MM.1S (cell line): Measurements from ENCODE around the gene LFNG.

Source experiments
- DNase-seq: peaks from one replicate; pipeline ENCODE4 v3.0.0-alpha.2; 2015
- H2AFZ ChIP-seq: fragments of 300-600 bp; sonication (generic); 2 replicates; pipeline ENCODE4 v1.6.0; 2016; ENCODE audit warnings: antibody characterized with exemption, low read length
- H3F3A ChIP-seq: fragments of 300-600 bp; sonication (generic); 2 replicates; pipeline ENCODE4 v1.6.1; 2016; ENCODE audit warnings: mild to moderate bottlenecking, antibody characterized with exemption, low read length, moderate library complexity, mixed read lengths; ENCODE audit not compliant: insufficient read depth
- H3K27ac ChIP-seq: fragments of 300-600 bp; sonication (generic); 2 replicates; pipeline ENCODE4 v1.5.1; 2016; ENCODE audit warnings: mild to moderate bottlenecking, low read length
- H3K27me3 ChIP-seq: fragments of 300-600 bp; sonication (generic); replicated peaks from 2 replicates; pipeline ENCODE4 v1.6.0; 2016; ENCODE audit warnings: low read length; ENCODE audit not compliant: insufficient read depth
- H3K36me3 ChIP-seq: fragments of 300-600 bp; sonication (generic); replicated peaks from 2 replicates; pipeline ENCODE4 v1.6.1; 2016; ENCODE audit warnings: mild to moderate bottlenecking, low read length, mixed read lengths; ENCODE audit not compliant: insufficient read depth
- H3K4me1 ChIP-seq: fragments of 300-600 bp; sonication (generic); 2 replicates; pipeline ENCODE4 v1.6.1; 2016; ENCODE audit warnings: low read length, mixed read lengths
- H3K4me2 ChIP-seq: fragments of 300-600 bp; sonication (generic); 2 replicates; pipeline ENCODE4 v1.6.0; 2016; ENCODE audit warnings: low read depth, low read length
- H3K4me3 ChIP-seq: fragments of 300-600 bp; sonication (generic); 2 replicates; pipeline ENCODE4 v1.5.1; 2016; ENCODE audit warnings: low read length, mixed read lengths
- H3K79me2 ChIP-seq: fragments of 300-600 bp; sonication (generic); 2 replicates; pipeline ENCODE4 v1.6.1; 2016; ENCODE audit warnings: mixed run types, low read length, mixed read lengths
- H3K9ac ChIP-seq: fragments of 300-600 bp; sonication (generic); 2 replicates; pipeline ENCODE4 v1.6.1; 2016; ENCODE audit warnings: low read length, mixed read lengths
- H3K9me2 ChIP-seq: fragments of 300-600 bp; sonication (generic); replicated peaks from 2 replicates; pipeline ENCODE4 v1.6.1; 2016; ENCODE audit warnings: mild to moderate bottlenecking, low read length, mixed read lengths; ENCODE audit not compliant: insufficient read depth
- H3K9me3 ChIP-seq: fragments of 300-600 bp; sonication (generic); replicated peaks from 2 replicates; pipeline ENCODE4 v1.6.1; 2016; ENCODE audit warnings: mild to moderate bottlenecking, low read length, mixed read lengths; ENCODE audit not compliant: insufficient read depth
- H4K20me1 ChIP-seq: fragments of 300-600 bp; sonication (generic); 2 replicates; pipeline ENCODE4 v1.6.1; 2016; ENCODE audit warnings: mild to moderate bottlenecking, low read length, moderate library complexity, mixed read lengths; ENCODE audit not compliant: insufficient read depth
- EZH2 ChIP-seq: fragments of 300-600 bp; sonication (generic); optimal IDR thresholded peaks from 2 replicates; pipeline ENCODE3; 2017; ENCODE audit warnings: low read depth, mild to moderate bottlenecking, antibody characterized with exemption, low read length, mixed read lengths
- EZH2phosphoT487 ChIP-seq: fragments of 300-600 bp; sonication (generic); IDR thresholded peaks from 2 replicates; pipeline ENCODE4 v1.6.1; 2018; ENCODE audit warnings: antibody characterized with exemption, low read length
- TF ChIP-seq, protein P1 (sequence below): fragments of 300-600 bp; sonication (generic); IDR thresholded peaks from 2 replicates; pipeline ENCODE4 v1.5.1; 2016; ENCODE audit warnings: antibody characterized with exemption, low read length, mixed read lengths

Gene LFNG

DNA sequence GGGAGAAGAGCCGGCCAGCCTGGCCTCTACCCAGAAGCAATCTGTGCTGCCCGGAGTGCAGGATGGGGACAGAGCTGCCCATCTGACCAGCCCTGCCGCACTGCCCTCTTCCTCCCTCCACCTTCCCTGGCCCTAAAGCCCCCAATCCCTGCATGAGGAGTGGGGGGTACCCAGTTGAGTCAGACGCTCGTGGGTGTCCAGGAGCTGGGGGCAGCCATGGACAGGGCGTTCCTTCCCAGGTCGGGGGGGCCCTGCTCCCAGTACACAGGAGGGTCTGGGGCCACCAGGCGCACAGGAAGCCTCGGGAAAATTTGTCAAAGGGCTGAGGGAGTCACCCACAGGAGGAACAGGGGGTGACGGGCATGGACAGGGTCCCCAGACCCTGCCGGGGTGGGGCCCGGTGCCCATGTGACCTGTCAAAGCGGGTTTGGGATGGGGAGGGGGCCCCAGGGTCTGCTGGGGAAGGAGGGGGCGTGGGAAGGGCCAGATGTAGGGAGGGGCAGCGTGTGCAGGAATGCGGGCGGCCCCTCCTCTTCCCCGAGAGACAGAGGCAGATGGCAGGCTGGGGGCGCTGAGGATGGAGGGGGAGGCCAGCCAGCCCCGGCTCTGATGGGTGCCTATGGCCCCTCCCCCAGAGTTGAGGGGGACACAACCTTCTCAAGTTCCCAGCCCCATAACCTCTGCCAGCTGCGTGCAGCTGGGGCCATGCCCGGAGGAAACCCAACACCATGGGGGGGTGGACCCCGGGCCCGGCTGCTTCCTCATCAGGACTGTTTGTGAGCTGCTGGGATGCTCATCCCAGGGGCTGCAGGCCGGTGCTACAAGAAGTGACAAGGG lies 21.9 kb upstream of the LFNG start:
- peaks cover 91% of the 10 kb centered on the region for H3K27me3 ChIP-seq
- no peaks in the 10 kb centered on the region for H3K36me3 ChIP-seq
- no peak overlapping the region for H3K27ac ChIP-seq
- no peaks in the 10 kb centered on the region for H3F3A ChIP-seq
- no peak overlapping the region for H2AFZ ChIP-seq
- no peak for DNase-seq
- no peaks in the 10 kb centered on the region for H3K9me3 ChIP-seq
- TF ChIP-seq, protein P1, sequence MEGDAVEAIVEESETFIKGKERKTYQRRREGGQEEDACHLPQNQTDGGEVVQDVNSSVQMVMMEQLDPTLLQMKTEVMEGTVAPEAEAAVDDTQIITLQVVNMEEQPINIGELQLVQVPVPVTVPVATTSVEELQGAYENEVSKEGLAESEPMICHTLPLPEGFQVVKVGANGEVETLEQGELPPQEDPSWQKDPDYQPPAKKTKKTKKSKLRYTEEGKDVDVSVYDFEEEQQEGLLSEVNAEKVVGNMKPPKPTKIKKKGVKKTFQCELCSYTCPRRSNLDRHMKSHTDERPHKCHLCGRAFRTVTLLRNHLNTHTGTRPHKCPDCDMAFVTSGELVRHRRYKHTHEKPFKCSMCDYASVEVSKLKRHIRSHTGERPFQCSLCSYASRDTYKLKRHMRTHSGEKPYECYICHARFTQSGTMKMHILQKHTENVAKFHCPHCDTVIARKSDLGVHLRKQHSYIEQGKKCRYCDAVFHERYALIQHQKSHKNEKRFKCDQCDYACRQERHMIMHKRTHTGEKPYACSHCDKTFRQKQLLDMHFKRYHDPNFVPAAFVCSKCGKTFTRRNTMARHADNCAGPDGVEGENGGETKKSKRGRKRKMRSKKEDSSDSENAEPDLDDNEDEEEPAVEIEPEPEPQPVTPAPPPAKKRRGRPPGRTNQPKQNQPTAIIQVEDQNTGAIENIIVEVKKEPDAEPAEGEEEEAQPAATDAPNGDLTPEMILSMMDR, result no peak
- TF ChIP-seq EZH2 (no peak), EZH2phosphoT487 (no peak)
- H3K4me2 ChIP-seq, result no peak overlapping the region
- H3K9me2 ChIP-seq, result no peaks in the 10 kb centered on the region
- H3K4me1 ChIP-seq, result no peaks in the 10 kb centered on the region
- H4K20me1 ChIP-seq, result no peaks in the 10 kb centered on the region
- H3K9ac ChIP-seq, result no peak overlapping the region
- H3K79me2 ChIP-seq, result no peaks in the 10 kb centered on the region
- no peak overlapping the region for H3K4me3 ChIP-seq

DNA sequence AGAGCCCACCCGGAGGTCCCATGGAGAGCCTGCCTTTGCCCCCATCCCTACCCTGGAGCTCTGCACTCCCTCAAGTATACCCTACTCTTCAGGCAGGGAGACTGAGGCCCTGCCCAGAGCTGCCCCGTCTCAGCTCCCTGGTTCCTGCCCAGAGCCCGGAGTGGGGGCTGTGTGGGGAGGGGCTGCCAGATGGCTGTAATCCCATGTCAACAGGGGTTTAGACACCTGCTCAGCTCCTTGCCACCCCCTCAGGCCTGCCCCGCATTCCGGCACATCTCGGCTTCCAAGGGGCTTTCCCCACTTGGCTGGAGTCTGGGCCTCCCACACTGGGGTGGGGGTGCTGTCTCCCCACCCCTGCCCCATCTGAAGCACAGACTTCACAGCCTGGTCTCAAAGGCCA lies 20.9 kb upstream of the LFNG start:
- H3K9ac ChIP-seq, result no peak overlapping the region
- no peaks in the 10 kb centered on the region for H4K20me1 ChIP-seq
- H3F3A ChIP-seq, result no peaks in the 10 kb centered on the region
- TF ChIP-seq EZH2 (no peak), EZH2phosphoT487 (no peak)
- TF ChIP-seq, protein P1, result no peak
- no peak overlapping the region for H2AFZ ChIP-seq
- DNase-seq, result no peak
- H3K36me3 ChIP-seq, result no peaks in the 10 kb centered on the region
- no peak overlapping the region for H3K4me3 ChIP-seq
- no peaks in the 10 kb centered on the region for H3K9me2 ChIP-seq
- no peaks in the 10 kb centered on the region for H3K4me1 ChIP-seq
- H3K4me2 ChIP-seq, result no peak overlapping the region
- no peaks in the 10 kb centered on the region for H3K79me2 ChIP-seq
- no peak overlapping the region for H3K27ac ChIP-seq
- H3K27me3 ChIP-seq, result peaks cover 91% of the 10 kb centered on the region
- no peaks in the 10 kb centered on the region for H3K9me3 ChIP-seq

DNA sequence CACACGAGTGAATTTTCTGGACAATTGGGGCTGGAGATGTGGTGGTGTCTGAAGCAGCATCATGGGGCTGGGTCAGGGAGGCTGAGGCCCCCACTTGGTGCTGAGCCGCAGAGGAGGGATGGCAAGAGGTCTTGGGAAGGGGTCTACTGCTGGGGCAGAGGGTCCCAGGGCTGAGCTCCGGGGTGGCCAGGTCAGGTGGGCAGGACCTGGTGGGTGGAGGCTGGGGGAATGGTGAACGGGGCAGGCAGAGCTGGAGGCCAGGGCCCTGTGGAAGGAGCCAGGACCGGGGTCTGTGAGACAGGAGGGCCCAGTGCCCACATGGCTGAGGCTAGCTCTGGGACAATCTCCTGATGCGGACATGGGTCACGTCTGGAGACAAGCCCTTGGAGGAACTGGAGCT lies 20.4 kb upstream of the LFNG start:
- H3K27me3 ChIP-seq, result peaks cover 96% of the 10 kb centered on the region
- TF ChIP-seq EZH2 (no peak), EZH2phosphoT487 (no peak)
- TF ChIP-seq, protein P1, result no peak
- H3K79me2 ChIP-seq, result no peaks in the 10 kb centered on the region
- no peak overlapping the region for H3K27ac ChIP-seq
- H3K4me1 ChIP-seq, result no peaks in the 10 kb centered on the region
- no peaks in the 10 kb centered on the region for H4K20me1 ChIP-seq
- DNase-seq, result no peak
- H3K4me3 ChIP-seq, result no peak overlapping the region
- H3K9me3 ChIP-seq, result no peaks in the 10 kb centered on the region
- no peaks in the 10 kb centered on the region for H3K9me2 ChIP-seq
- H3K36me3 ChIP-seq, result no peaks in the 10 kb centered on the region
- H3F3A ChIP-seq, result no peaks in the 10 kb centered on the region
- H3K4me2 ChIP-seq, result no peak overlapping the region
- no peak overlapping the region for H3K9ac ChIP-seq
- H2AFZ ChIP-seq, result no peak overlapping the region
